HG03460 (cell line): ENCODE data around the gene GMNN.
A peak's percentile ranks its signal among the peaks of the same experiment; 100 is the strongest.
"Not testable (repeated sequence)": the region's sequence is repeated elsewhere in the genome, so short reads cannot be mapped to it uniquely, and the experiment has no call there.

ENCODE experiments used
- ATAC-seq: cut with Tn5 transposase; IDR thresholded peaks from one replicate; pipeline ENCODE4 v1.9.1; 2021; ENCODE audit not compliant: unreplicated experiment

Gene GMNN

DNA sequence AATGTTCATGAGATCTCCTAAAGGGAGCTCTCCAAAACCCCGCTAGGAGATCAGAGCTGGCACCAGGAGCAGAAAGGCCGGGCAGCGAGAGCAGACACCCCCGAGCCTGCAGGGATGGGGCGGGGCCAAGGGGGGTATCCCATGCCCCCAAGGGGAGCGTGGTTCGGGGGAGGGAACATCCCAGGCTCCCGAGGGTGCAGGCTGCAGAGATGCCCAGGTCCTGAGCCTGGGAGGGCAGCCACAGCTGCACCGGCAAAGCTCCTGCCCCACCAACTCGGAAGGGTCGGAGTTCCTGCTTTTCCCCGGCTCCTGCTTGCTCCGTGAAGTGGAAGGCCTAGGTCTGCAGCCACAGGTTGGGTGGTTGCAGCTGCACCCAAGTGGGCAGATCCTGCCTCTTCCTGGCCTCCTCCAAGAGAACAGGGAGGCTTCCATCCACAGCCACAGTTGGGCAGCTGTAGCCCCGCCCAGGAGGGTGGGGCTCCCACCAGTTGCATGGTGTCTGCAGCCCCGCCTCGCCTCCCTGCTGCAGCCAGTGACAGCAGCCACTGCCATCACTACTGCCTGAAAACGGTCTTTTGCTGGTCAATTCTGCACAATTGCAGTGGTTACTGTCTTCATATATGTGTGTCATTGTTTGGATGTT is 13.4 kb upstream of the GMNN start:
- ATAC-seq: no peak

DNA sequence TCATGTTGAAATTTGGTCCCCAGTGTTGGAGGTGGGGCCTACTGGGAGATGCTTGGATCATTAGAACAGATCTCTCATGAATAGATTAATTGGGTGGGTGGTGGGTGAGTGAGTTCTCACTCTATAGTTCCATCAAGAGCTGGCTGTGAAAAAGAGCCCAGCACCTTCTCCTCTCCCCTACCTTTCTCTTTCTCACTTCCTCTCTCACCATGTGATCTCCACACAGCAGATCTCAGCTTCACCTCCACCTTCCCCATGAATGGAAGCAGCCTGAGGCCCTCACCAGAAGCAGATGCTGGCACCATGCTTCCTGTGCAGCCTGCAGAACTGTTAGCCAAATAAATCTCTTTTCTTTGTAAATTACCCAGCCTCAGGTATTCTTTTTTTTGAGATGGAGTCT is 12.9 kb upstream of the GMNN start:
- no peak for ATAC-seq

- no peak for ATAC-seq
Measured at GRCh38 chr6:24763578-24763977, 11.2 kb upstream of the GMNN start.

DNA sequence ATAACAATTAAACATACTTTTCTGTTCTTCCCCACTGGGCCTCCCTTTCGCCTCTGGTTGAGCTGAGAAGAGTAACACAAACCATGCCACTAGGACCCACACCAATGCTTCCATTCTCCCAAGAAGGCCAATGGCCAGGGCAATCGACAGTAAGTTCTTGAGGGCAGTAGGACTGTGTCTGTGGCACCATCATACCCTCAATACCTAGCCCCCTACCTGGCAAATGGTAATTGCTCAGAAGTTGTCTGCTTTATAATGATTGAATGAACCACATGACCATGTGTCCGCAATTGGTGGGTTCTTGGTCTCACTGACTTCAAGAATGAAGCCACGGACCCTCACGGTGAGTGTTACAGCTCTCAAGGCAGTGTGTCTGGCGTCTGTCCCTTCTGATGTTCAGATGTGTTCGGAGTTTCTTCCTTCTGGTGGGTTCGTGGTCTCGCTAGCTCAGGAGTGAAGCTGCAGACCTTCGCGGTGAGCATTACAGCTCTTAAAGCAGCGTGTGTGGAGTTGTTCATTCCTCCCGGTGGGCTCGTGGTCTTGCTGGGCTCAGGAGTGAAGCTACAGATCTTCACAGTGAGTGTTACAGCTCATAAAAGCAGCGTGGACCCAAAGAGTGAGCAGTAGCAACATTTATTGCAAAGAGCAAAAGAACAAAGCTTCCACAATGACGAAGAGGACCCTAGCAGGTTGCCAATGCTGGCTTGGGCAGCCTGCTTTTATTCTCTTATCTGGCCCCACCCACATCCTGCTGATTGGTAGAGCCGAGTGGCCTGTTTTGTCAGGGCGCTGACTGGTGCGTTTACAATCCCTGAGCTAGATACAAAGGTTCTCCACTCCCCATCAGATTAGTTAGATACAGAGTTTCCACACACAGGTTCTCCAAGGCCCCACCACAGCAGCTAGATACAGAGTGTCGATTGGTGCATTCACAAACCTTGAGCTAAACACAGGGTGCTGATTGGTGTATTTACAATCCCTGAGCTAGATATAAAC is 9.6 kb upstream of the GMNN start:
- ATAC-seq: not testable (repeated sequence)

- ATAC-seq: not testable (repeated sequence)
Measured at GRCh38 chr6:24765968-24766367, 8.8 kb upstream of the GMNN start.

DNA sequence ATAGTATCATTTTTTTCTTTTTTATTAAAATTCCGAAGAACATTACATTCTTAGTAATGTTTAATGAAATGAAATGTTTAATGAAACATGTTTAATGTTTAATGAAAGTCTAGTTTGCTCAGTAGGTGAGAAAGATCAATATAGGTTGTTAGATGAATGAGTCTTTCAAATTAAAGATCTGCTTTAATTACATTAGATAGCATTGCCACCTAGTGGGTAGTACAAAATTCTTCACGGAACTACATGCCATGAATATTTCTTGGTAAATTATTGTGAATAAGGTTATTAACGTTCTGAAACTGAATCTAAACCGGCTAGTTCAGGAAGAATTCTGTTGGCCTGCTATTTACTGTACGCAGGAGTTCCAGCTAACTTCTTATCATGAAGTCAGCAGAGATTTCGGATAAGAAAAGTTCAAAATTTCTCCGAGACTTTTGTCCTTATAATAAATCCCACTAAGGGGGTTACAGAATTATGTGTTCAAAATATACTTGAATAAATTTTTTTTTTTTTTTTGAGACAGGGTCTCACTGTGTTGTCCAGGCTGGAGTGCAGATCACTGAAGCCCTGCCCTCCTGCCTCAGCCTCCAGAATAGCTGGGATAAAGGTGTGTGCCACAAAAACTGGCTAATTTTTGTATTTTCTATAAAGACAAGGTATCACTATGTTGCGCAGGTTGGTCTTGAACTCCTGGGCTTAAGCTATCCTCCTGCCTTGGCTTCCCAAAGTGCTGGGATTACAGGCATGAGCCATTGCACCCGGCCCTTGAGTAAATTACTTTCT is 7.9 kb upstream of the GMNN start:
- peak; percentile 61 for ATAC-seq

GRCh38 chr6:24768361-24768760 is 6.4 kb upstream of the GMNN start:
- no peak for ATAC-seq

GRCh38 chr6:24775520-24776058 is 852 bp downstream of the GMNN start:
- ATAC-seq: no peak

GRCh38 chr6:24777227-24777626 is 2.5 kb downstream of the GMNN start:
- ATAC-seq: no peak

GRCh38 chr6:24778121-24778520 is 3.4 kb downstream of the GMNN start:
- no peak for ATAC-seq

GRCh38 chr6:24778878-24779277 is 4.1 kb downstream of the GMNN start:
- no peak for ATAC-seq

GRCh38 chr6:24779416-24780016 is 4.8 kb downstream of the GMNN start:
- ATAC-seq: no peak

- no peak for ATAC-seq
Measured at GRCh38 chr6:24780206-24780605, 5.5 kb downstream of the GMNN start.

GRCh38 chr6:24788031-24788665 is 13.4 kb downstream of the GMNN start:
- no peak for ATAC-seq

GRCh38 chr6:24795106-24795505 is 20.4 kb downstream of the GMNN start:
- no peak for ATAC-seq

DNA sequence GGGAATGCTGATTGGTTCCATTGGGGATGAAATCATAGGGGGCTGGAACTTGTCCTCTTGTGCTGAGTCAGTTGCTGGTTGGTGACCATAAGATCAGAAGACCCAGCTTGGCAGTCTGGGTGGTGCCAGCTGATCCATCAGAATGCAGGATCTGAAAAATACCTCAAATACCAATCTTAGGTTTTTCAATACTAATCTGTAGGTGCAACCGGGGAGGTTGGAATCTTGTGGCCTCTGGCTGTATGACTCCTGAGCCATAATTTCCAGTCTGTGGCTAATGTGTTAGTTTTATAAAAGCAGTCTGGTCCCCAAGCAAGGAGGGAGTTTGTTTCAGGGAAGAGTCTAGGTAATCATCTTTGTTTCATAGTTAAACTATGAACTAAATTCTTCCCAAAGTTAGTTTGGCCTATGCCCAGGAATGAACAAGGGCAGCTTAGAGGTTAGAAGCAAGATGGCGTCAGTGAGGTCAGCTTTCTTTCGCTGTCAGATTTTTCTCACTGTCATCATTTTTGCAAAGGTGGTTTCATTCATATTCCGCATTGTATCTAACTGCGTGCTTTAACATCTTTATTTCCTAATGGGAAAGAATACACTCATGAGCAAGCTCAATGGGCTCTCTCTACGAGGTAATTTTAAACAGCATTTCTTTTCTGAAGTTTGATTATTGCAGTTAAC is 22.0 kb downstream of the GMNN start:
- no peak for ATAC-seq

GRCh38 chr6:24797596-24798216 is 23.0 kb downstream of the GMNN start:
- ATAC-seq: no peak

GRCh38 chr6:24798740-24799540 is 24.2 kb downstream of the GMNN start, which contains the start of gene ARMH2:
Gene ARMH2, minus strand, starts transcription at chr6:24798917. Its CDS starts 60 bp downstream, at chr6:24798857.
- no peak for ATAC-seq
